Measurements from ENCODE around the gene NPPB. TPM values are rescaled to one million over a fixed set of nuclear protein-coding genes. Genes with fewer than 3 reads are reported as not detected.

The NPPB gene
- total RNA-seq, 2 experiments from 2014 or later = not detected

DNA sequence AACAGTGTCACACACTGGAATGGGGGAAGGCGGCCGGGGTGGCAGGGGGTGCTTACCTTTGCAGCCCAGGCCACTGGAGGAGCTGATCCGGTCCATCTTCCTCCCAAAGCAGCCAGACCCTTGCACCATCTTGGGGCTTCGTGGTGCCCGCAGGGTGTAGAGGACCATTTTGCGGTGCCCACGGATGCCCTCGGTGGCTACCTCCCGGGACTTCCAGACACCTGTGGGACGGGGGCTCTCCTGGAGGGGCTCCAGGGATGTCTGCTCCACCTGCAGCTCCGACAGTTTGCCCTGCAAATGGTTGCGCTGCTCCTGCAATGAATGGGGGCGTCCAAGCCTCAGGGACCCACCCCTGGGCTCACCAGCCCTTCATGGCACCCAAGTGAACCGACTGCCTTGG, 587 bp downstream of the NPPB start:
- TF ChIP-seq EZH2phosphoT487 (IDR thresholded peaks at IDR 0.05; ENCODE audit: borderline replicate concordance, low read depth, low read length) = no peak
- TF ChIP-seq, protein P1, sequence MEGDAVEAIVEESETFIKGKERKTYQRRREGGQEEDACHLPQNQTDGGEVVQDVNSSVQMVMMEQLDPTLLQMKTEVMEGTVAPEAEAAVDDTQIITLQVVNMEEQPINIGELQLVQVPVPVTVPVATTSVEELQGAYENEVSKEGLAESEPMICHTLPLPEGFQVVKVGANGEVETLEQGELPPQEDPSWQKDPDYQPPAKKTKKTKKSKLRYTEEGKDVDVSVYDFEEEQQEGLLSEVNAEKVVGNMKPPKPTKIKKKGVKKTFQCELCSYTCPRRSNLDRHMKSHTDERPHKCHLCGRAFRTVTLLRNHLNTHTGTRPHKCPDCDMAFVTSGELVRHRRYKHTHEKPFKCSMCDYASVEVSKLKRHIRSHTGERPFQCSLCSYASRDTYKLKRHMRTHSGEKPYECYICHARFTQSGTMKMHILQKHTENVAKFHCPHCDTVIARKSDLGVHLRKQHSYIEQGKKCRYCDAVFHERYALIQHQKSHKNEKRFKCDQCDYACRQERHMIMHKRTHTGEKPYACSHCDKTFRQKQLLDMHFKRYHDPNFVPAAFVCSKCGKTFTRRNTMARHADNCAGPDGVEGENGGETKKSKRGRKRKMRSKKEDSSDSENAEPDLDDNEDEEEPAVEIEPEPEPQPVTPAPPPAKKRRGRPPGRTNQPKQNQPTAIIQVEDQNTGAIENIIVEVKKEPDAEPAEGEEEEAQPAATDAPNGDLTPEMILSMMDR (conservative IDR thresholded peaks at IDR 0.05; ENCODE audit: low read length) = no peak
- Histone ChIP-seq H3K4me1 (ENCODE audit: insufficient read depth, low read length, poor library complexity, severe bottlenecking) (peaks cover 7% of the 10 kb centered on the region), H2AFZ (ENCODE audit: low read length) (no peak overlapping the region), H4K20me1 (ENCODE audit: insufficient read depth, low read length) (no peaks in the 10 kb centered on the region), H3K27ac (ENCODE audit: low read depth, low read length, poor library complexity, severe bottlenecking) (no peak overlapping the region), H3K9me3 (ENCODE audit: low read length) (no peaks in the 10 kb centered on the region), H3K36me3 (ENCODE audit: insufficient read depth, low read length) (no peaks in the 10 kb centered on the region), H3K4me2 (ENCODE audit: low read length) (no peak overlapping the region), H3K9me2 (ENCODE audit: insufficient read depth, low read length) (no peaks in the 10 kb centered on the region), H3K4me3 (ENCODE audit: low read depth, low read length, poor library complexity, severe bottlenecking) (no peak overlapping the region), H3K79me2 (ENCODE audit: insufficient read depth, low read depth, low read length) (no peaks in the 10 kb centered on the region)
- ChIA-PET CTCF (ENCODE audit: unreplicated experiment) (no interaction called here), POLR2A (no interaction called here)
- no peak for DNase-seq (ENCODE audit: low spot score)
- intact Hi-C loops (cut with micrococcal nuclease; ENCODE audit: unreplicated experiment) = no loop called here
- no TSS peak for BruUV-seq (replicated peaks)

DNA sequence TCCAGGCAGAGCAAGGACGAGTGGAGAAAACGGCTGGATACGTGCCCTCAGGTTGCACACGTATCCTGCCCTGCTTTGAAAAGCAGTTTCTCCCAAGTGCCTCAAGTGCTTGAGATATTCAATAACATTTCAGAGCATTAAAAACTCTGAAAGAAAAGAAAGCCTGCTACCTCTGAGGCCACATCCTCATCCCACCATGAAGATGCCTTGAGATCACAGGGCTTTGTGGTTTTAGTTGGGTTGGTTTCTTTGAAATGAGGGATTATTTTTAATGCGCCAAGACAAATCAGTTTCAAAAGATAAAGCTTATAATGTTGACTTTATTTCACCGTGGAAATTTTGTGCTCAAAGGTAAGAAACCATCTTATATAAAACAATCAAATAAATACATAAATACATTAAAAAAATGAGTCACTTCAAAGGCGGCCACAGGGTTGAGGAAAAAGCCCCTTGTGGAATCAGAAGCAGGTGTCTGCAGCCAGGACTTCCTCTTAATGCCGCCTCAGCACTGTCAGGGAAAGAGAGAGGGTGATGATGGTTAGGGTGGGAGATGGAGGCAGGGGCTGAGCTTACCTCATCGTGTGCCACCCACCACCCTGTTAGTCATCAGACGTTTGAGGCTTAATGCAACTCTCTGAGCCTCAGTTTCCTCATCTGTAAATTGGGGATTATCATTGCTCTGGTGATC, 1.4 kb downstream of the NPPB start:
- BruUV-seq (replicated peaks) = no TSS peak

DNA sequence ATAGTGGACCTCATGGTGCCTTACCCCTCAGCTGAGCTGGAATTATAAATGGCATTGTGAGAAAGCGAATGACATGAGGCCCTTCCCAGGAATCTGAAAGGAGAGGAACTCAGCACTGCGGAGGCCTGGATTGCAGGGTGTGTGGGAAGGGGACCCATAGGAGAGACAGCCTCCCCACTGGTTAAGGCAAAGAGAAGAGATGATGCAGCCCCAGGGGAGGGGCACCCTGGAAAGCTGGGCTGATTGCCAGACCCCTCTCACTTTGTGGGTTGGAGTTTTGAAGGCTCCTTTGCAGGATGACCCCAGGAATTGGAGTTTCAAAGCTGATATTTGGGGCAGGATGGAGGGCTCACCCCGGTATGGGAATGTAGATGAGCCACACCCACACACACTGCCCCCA, 2.0 kb downstream of the NPPB start:
- no peak overlapping the region for H3K4me3 ChIP-seq (ENCODE audit: low read depth, low read length, poor library complexity, severe bottlenecking)
- CTCF ChIA-PET (ENCODE audit: unreplicated experiment) = no interaction called here
- no peaks in the 10 kb centered on the region for H3K9me2 ChIP-seq (ENCODE audit: insufficient read depth, low read length)
- POLR2A ChIA-PET = interaction anchor here (0.6 to 1.0 kb wide), 3 partner anchors 9 to 573 kb away, joined by 3 to 4 read pairs (median 3); partner anchors contain the start of gene NPPA
- intact Hi-C loops (cut with micrococcal nuclease; ENCODE audit: unreplicated experiment) = no loop called here
- peaks cover 6% of the 10 kb centered on the region for H3K4me1 ChIP-seq (ENCODE audit: insufficient read depth, low read length, poor library complexity, severe bottlenecking)
- no peaks in the 10 kb centered on the region for H3K9me3 ChIP-seq (ENCODE audit: low read length)
- TF ChIP-seq EZH2phosphoT487 (IDR thresholded peaks at IDR 0.05; ENCODE audit: borderline replicate concordance, low read depth, low read length) = no peak
- TF ChIP-seq, protein P1 (conservative IDR thresholded peaks at IDR 0.05; ENCODE audit: low read length) = no peak
- H4K20me1 ChIP-seq (ENCODE audit: insufficient read depth, low read length) = no peaks in the 10 kb centered on the region
- H3K36me3 ChIP-seq (ENCODE audit: insufficient read depth, low read length) = no peaks in the 10 kb centered on the region
- H3K4me2 ChIP-seq (ENCODE audit: low read length) = no peak overlapping the region
- BruUV-seq (replicated peaks) = no TSS peak
- DNase-seq (ENCODE audit: low spot score) = no peak
- H3K27ac ChIP-seq (ENCODE audit: low read depth, low read length, poor library complexity, severe bottlenecking) = no peak overlapping the region
- no peaks in the 10 kb centered on the region for H3K79me2 ChIP-seq (ENCODE audit: insufficient read depth, low read depth, low read length)
- no peak overlapping the region for H2AFZ ChIP-seq (ENCODE audit: low read length)

More for the DNA sequence above, 1.4 kb downstream of the NPPB start:
- intact Hi-C loops (cut with micrococcal nuclease; ENCODE audit: unreplicated experiment) = no loop called here
- ChIA-PET CTCF (ENCODE audit: unreplicated experiment) (no interaction called here), POLR2A (interaction anchor here (0.6 to 1.0 kb wide), 4 partner anchors 9 to 573 kb away, joined by 3 to 4 read pairs (median 4); partner anchors contain the start of gene NPPA)
- H3K4me2 ChIP-seq (ENCODE audit: low read length) = no peak overlapping the region
- H3K4me3 ChIP-seq (ENCODE audit: low read depth, low read length, poor library complexity, severe bottlenecking) = no peak overlapping the region
- H3K36me3 ChIP-seq (ENCODE audit: insufficient read depth, low read length) = no peaks in the 10 kb centered on the region
- DNase-seq (ENCODE audit: low spot score) = peak; percentile 19
- H3K4me1 ChIP-seq (ENCODE audit: insufficient read depth, low read length, poor library complexity, severe bottlenecking) = peaks cover 6% of the 10 kb centered on the region
- no peaks in the 10 kb centered on the region for H4K20me1 ChIP-seq (ENCODE audit: insufficient read depth, low read length)
- H3K9me3 ChIP-seq (ENCODE audit: low read length) = no peaks in the 10 kb centered on the region
- H2AFZ ChIP-seq (ENCODE audit: low read length) = no peak overlapping the region
- no peaks in the 10 kb centered on the region for H3K79me2 ChIP-seq (ENCODE audit: insufficient read depth, low read depth, low read length)
- no peak overlapping the region for H3K27ac ChIP-seq (ENCODE audit: low read depth, low read length, poor library complexity, severe bottlenecking)
- TF ChIP-seq, protein P1 (conservative IDR thresholded peaks at IDR 0.05; ENCODE audit: low read length) = no peak
- no peak for TF ChIP-seq EZH2phosphoT487 (IDR thresholded peaks at IDR 0.05; ENCODE audit: borderline replicate concordance, low read depth, low read length)
- H3K9me2 ChIP-seq (ENCODE audit: insufficient read depth, low read length) = no peaks in the 10 kb centered on the region

Data from OCI-LY7 (cell line).